Chondrocyte (in vitro differentiated cells): ENCODE measurements around the gene GRM5. TPM values are rescaled to one million over a fixed set of nuclear protein-coding genes. Genes with fewer than 3 reads are reported as not detected.
A peak's percentile ranks its signal among the peaks of the same experiment; 100 is the strongest.

Source experiments
- DNase-seq: peaks from one replicate; pipeline ENCODE4 v3.0.0; 2021; ENCODE audit warnings: mixed read lengths, low spot score
- H3K27ac Mint-ChIP-seq: one replicate; pipeline ENCODE4 v1.8.0; 2021; ENCODE audit warnings: mild to moderate bottlenecking, moderate library complexity, mixed read lengths; ENCODE audit not compliant: unreplicated experiment
- H3K27me3 Mint-ChIP-seq: 2 replicates; pipeline ENCODE4 v1.8.0; 2021; ENCODE audit warnings: low read depth, mixed read lengths
- H3K36me3 Mint-ChIP-seq: 2 replicates; pipeline ENCODE4 v1.8.0; 2021; ENCODE audit warnings: low read depth, mixed read lengths
- H3K4me1 Mint-ChIP-seq: 2 replicates; pipeline ENCODE4 v1.8.0; 2021; ENCODE audit warnings: low read depth, mild to moderate bottlenecking, mixed read lengths
- H3K4me3 Mint-ChIP-seq: one replicate; pipeline ENCODE4 v1.8.0; 2021; ENCODE audit warnings: mild to moderate bottlenecking, moderate library complexity, mixed read lengths; ENCODE audit not compliant: unreplicated experiment
- H3K9me3 Mint-ChIP-seq: 2 replicates; pipeline ENCODE4 v1.8.0; 2021; ENCODE audit warnings: low read depth, mixed read lengths
- total RNA-seq: library from RNA; stranded (reverse); gene quantifications from 3 replicates; pipeline ENCODE4 v1.2.1, GENCODE V29; 2021
- TF ChIP-seq, protein P1 (sequence below): fragments of 200-600 bp; sonication (generic); IDR thresholded peaks from 2 replicates; pipeline ENCODE4 v1.5.0; 2021; ENCODE audit warnings: antibody characterized with exemption, mild to moderate bottlenecking, moderate library complexity

GRM5 gene
- total RNA-seq, 1 donor from 2014 or later, result 0.52 TPM

- no peak overlapping the region for H3K4me3 Mint-ChIP-seq
- H3K9me3 Mint-ChIP-seq, result peaks cover 4% of the 10 kb centered on the region
- TF ChIP-seq, protein P1, sequence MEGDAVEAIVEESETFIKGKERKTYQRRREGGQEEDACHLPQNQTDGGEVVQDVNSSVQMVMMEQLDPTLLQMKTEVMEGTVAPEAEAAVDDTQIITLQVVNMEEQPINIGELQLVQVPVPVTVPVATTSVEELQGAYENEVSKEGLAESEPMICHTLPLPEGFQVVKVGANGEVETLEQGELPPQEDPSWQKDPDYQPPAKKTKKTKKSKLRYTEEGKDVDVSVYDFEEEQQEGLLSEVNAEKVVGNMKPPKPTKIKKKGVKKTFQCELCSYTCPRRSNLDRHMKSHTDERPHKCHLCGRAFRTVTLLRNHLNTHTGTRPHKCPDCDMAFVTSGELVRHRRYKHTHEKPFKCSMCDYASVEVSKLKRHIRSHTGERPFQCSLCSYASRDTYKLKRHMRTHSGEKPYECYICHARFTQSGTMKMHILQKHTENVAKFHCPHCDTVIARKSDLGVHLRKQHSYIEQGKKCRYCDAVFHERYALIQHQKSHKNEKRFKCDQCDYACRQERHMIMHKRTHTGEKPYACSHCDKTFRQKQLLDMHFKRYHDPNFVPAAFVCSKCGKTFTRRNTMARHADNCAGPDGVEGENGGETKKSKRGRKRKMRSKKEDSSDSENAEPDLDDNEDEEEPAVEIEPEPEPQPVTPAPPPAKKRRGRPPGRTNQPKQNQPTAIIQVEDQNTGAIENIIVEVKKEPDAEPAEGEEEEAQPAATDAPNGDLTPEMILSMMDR, result no peak
- no peaks in the 10 kb centered on the region for H3K36me3 Mint-ChIP-seq
- no peak overlapping the region for H3K27ac Mint-ChIP-seq
- H3K27me3 Mint-ChIP-seq, result no peaks in the 10 kb centered on the region
- H3K4me1 Mint-ChIP-seq, result no peaks in the 10 kb centered on the region
- DNase-seq, result no peak
Measured at GRCh38 chr11:88704485-88704884, 361.3 kb downstream of the GRM5 start.

- H3K27me3 Mint-ChIP-seq, result no peaks in the 10 kb centered on the region
- no peak for DNase-seq
- TF ChIP-seq, protein P1, result no peak
- no peaks in the 10 kb centered on the region for H3K4me1 Mint-ChIP-seq
- no peaks in the 10 kb centered on the region for H3K36me3 Mint-ChIP-seq
- peaks cover 4% of the 10 kb centered on the region for H3K9me3 Mint-ChIP-seq
- no peak overlapping the region for H3K27ac Mint-ChIP-seq
- H3K4me3 Mint-ChIP-seq, result no peak overlapping the region
Measured at GRCh38 chr11:88701816-88702215, 364.0 kb downstream of the GRM5 start.

DNA sequence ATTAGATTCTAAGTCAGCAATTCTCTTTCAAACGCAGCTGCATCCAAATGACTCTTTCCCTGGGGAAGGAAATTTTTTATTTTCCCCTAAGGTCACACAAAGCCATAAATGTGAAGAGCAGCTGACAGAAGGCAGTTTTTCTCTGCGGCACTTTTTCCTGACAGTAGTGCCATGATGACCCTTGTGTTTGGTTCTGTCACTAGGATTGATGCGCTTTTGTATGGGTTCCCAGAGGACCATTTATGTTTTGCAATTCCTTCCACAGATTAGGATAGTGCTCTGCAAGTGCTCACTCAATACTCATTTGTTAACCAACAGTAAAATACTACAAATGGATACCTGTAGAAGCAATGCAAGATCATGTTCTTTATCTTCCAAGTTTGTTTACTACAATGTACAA, 368.6 kb downstream of the GRM5 start:
- Mint-ChIP-seq H3K36me3 (no peaks in the 10 kb centered on the region), H3K4me1 (no peaks in the 10 kb centered on the region), H3K27ac (no peak overlapping the region), H3K4me3 (no peak overlapping the region), H3K9me3 (no peaks in the 10 kb centered on the region), H3K27me3 (peaks cover 24% of the 10 kb centered on the region)
- DNase-seq, result no peak
- TF ChIP-seq, protein P1, result no peak

DNA sequence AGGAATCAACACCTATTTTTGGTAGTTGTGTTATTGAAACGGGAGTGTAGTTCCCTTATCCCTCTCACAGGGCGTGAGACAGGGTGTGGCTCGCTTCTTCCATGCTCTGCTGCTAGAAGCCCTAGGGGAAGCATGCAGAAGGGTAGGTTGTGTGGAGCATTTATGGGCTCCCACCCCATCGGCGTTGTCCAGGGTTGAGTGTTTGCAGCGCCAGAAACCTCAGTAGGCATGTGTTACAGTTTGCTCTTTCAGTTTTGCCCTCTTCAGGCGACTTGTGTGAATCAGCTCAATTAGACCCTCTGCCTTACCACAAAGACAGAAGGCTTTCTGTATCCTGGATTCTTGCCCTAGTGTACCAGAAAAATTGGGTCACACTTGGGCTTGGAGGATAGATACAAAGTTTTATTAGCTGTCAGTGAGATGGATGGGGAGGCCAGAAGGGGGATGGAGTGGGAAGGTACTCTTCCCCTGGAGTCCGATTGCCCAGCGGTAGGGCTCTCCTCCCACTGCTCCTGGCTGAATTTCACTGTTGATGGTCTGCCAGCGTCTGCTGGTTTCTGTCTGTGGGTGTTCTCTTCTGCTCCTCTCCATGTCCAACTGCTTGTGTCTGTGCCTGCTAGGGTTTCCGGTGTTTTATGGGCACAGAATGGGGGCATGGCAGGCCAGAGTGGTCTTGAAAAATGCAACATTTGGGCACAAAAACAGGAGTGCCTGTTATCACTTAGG, 369.9 kb downstream of the GRM5 start:
- peak; percentile 56 for DNase-seq
- no peak overlapping the region for H3K4me3 Mint-ChIP-seq
- TF ChIP-seq, protein P1, result no peak
- H3K4me1 Mint-ChIP-seq, result no peaks in the 10 kb centered on the region
- H3K36me3 Mint-ChIP-seq, result no peaks in the 10 kb centered on the region
- H3K27ac Mint-ChIP-seq, result no peak overlapping the region
- peaks cover 31% of the 10 kb centered on the region for H3K27me3 Mint-ChIP-seq
- H3K9me3 Mint-ChIP-seq, result no peaks in the 10 kb centered on the region

- TF ChIP-seq, protein P1, result no peak
- no peak overlapping the region for H3K27ac Mint-ChIP-seq
- no peak overlapping the region for H3K4me3 Mint-ChIP-seq
- DNase-seq, result no peak
- no peaks in the 10 kb centered on the region for H3K9me3 Mint-ChIP-seq
- H3K27me3 Mint-ChIP-seq, result peaks cover 37% of the 10 kb centered on the region
- H3K4me1 Mint-ChIP-seq, result no peaks in the 10 kb centered on the region
- no peaks in the 10 kb centered on the region for H3K36me3 Mint-ChIP-seq
Measured at GRCh38 chr11:88692306-88693086, 373.3 kb downstream of the GRM5 start.
